GM12878 (cell line): ENCODE data around the gene SHMT1. TPM values are rescaled to one million over a fixed set of nuclear protein-coding genes. Genes with fewer than 3 reads are reported as not detected.

Source experiments
- ATAC-seq: fragments of 200-7000 bp; cut with Tn5 transposase; 3 replicates; pipeline ENCODE4 v1.9.1; 2020; ENCODE audit warnings: mild to moderate bottlenecking, moderate library complexity
- BruUV-seq: library from RNA; stranded (reverse); fragments of 400-500 nt; replicated peaks from 2 replicates; lab custom pipeline; 2021; lab: Mats Ljungman, UMichigan
- CTCF ChIA-PET: fragments of 300-600 bp; sonication (Branson Sonifier 250); formaldehyde crosslinking; extraction: SDS; loops from one replicate; lab custom pipeline; 2021; ENCODE audit warnings: inconsistent platforms; lab: Yijun Ruan, JAX
- POLR2A ChIA-PET: fragments of 350-600 bp; formaldehyde crosslinking; extraction: SDS; loops from one replicate; lab custom pipeline; 2021; ENCODE audit warnings: inconsistent platforms; lab: Charles Lee
- RAD21 ChIA-PET: fragments of 300-600 bp; sonication (Branson Sonifier 250); formaldehyde crosslinking; loops from one replicate; lab custom pipeline; 2023; ENCODE audit warnings: antibody characterized with exemption; ENCODE audit not compliant: unreplicated experiment; lab: Charles Lee
- SMC1A ChIA-PET: fragments of 300-600 bp; sonication (Branson Sonifier 250); formaldehyde crosslinking; loops from one replicate; lab custom pipeline; 2023; ENCODE audit not compliant: unreplicated experiment, uncharacterized antibody; lab: Charles Lee
- DNase-seq: peaks from one replicate; pipeline ENCODE4 v3.0.0-alpha.2; 2011; ENCODE audit warnings: low read depth, low spot score
- FAIRE-seq: peaks from 3 replicates; lab custom pipeline; 2011; peaks lifted over from hg19 to GRCh38; lab: Jason Lieb, UNC
- H2AFZ ChIP-seq: 2 replicates; pipeline ENCODE4 v1.6.0; 2011; ENCODE audit warnings: low read depth, low read length, control low read depth; ENCODE audit not compliant: control insufficient read depth
- H3K27ac ChIP-seq: 2 replicates; pipeline ENCODE4 v1.5.1; 2011; ENCODE audit warnings: control low read depth; ENCODE audit not compliant: control insufficient read depth, insufficient read depth
- H3K27me3 ChIP-seq, 2 experiments: replicated peaks in 1 of 2; 2 replicates each; pipeline versions ENCODE4 v1.6.0 to v1.6.1; 2011; ENCODE audit warnings: low read length in 1 of 2; ENCODE audit not compliant: control insufficient read depth in 2 of 2, insufficient read depth in 2 of 2
- H3K36me3 ChIP-seq, 2 experiments: 2 replicates each; pipeline ENCODE4 v1.5.1; 2011; ENCODE audit warnings: low read length in 1 of 2; ENCODE audit not compliant: control insufficient read depth in 2 of 2, insufficient read depth in 2 of 2
- H3K4me1 ChIP-seq: 2 replicates; pipeline ENCODE4 v1.6.1; 2011; ENCODE audit warnings: mild to moderate bottlenecking, low read length, moderate library complexity, mixed read lengths; ENCODE audit not compliant: control insufficient read depth, insufficient read depth
- H3K4me2 ChIP-seq: 2 replicates; pipeline ENCODE4 v1.6.0; 2011; ENCODE audit warnings: control low read depth; ENCODE audit not compliant: control insufficient read depth, insufficient read depth
- H3K4me3 ChIP-seq: fragments of 200-600 bp; sonication (generic); 2 replicates; pipeline ENCODE4 v1.5.1; 2016
- H3K79me2 ChIP-seq: 2 replicates; pipeline ENCODE4 v1.6.0; 2011; ENCODE audit warnings: low read length; ENCODE audit not compliant: control insufficient read depth, insufficient read depth
- H3K9ac ChIP-seq: 2 replicates; pipeline ENCODE4 v1.8.0; 2011; ENCODE audit warnings: low read length, control low read depth, mixed read lengths; ENCODE audit not compliant: control insufficient read depth, insufficient read depth
- H3K9me3 ChIP-seq: replicated peaks from 3 replicates; pipeline ENCODE4 v1.5.1; 2011; ENCODE audit warnings: mild to moderate bottlenecking, low read length; ENCODE audit not compliant: control insufficient read depth, insufficient read depth
- H4K20me1 ChIP-seq: 2 replicates; pipeline ENCODE4 v1.6.0; 2011; ENCODE audit not compliant: control insufficient read depth, insufficient read depth
- BACH1 ChIP-seq: fragments of 450-650 bp; IDR thresholded peaks from 2 replicates; pipeline ENCODE4 v1.6.1; 2017; ENCODE audit warnings: mild to moderate bottlenecking, borderline replicate concordance
- MTA3 ChIP-seq: IDR thresholded peaks from 2 replicates; pipeline ENCODE4 v1.6.1; 2012; ENCODE audit warnings: low read length, inconsistent platforms, borderline replicate concordance
- NR2C1 ChIP-seq: fragments of 450-650 bp; IDR thresholded peaks from 2 replicates; pipeline ENCODE4 v1.6.1; 2017; ENCODE audit warnings: antibody characterized with exemption, mild to moderate bottlenecking, moderate library complexity
- POLR2AphosphoS2 ChIP-seq: IDR thresholded peaks from 2 replicates; pipeline ENCODE4 v1.6.1; 2011; ENCODE audit warnings: low read depth, mild to moderate bottlenecking, low read length, improper control_type of control experiment, moderate library complexity
- RUNX3 ChIP-seq: IDR thresholded peaks from 2 replicates; pipeline ENCODE4 v1.6.1; 2012; ENCODE audit warnings: low read length, inconsistent platforms
- SMAD5 ChIP-seq: IDR thresholded peaks from 2 replicates; pipeline ENCODE4 v1.6.1; 2016; ENCODE audit warnings: antibody characterized with exemption, low read depth
- SPI1 ChIP-seq: IDR thresholded peaks from 2 replicates; pipeline ENCODE4 v1.6.1; 2011; ENCODE audit warnings: low read depth, mild to moderate bottlenecking, low read length, moderate library complexity, borderline replicate concordance; ENCODE audit not compliant: insufficient read depth
- USF2 ChIP-seq: IDR thresholded peaks from 2 replicates; pipeline ENCODE4 v1.6.1; 2011; ENCODE audit warnings: low read depth, low read length, improper control_type of control experiment, borderline replicate concordance
- YY1 ChIP-seq: IDR thresholded peaks from 2 replicates; pipeline ENCODE4 v1.6.1; 2011; ENCODE audit warnings: low read depth, mild to moderate bottlenecking, low read length
- WGBS: methylation state at CpG from one replicate; pipeline ENCODE4 v1.1.6; 2016; ENCODE audit warnings: low lambda C conversion rate; ENCODE audit not compliant: insufficient replicate concordance, insufficient coverage; ENCODE audit errors: missing lambda C conversion rate; 5-methylcytosine and 5-hydroxymethylcytosine counted together
- in situ Hi-C: fragments of 300-500 bp; cut with MboI; formaldehyde crosslinking; loops from 9 replicates; pipeline ENCODE4 v1.14.3; 2018; ENCODE audit warnings: mixed read lengths
- intact Hi-C: fragments of 100-400 bp; cut with micrococcal nuclease; formaldehyde crosslinking; loops from one replicate; pipeline ENCODE4 v1.14.2; 2022; ENCODE audit not compliant: unreplicated experiment
- polyA plus RNA-seq, 11 experiments: library from polyadenylated mRNA; depleted of rRNA in 4 of 11; unstranded in 6 of 11; stranded (reverse) in 5 of 11; fragments of >200 nt; fragmentation: Nextera tagmentation in 4 of 11; fragmentation: Illumina TruSeq in 1 of 11; extraction: Ambion mirVana in 4 of 11; extraction: Trizol in 1 of 11; gene quantifications; 1 replicate in 1 of 11; 2 replicates in 10 of 11; pipeline versions ENCODE4 v1.2.1 to v1.2.3, GENCODE V29; 2011 to 2016; ENCODE audit warnings: inconsistent platforms in 2 of 11, missing spikeins in 2 of 11, low read depth in 1 of 11
- total RNA-seq, 4 experiments: library from RNA; depleted of rRNA in 3 of 4; stranded (reverse); fragments of >200 nt in 3 of 4; fragmentation: Illumina TruSeq in 1 of 4; extraction: Trizol in 1 of 4; gene quantifications; 2 replicates each; pipeline versions ENCODE4 v1.2.1 to v1.2.3, GENCODE V29; 2013 to 2021

SHMT1 gene
- total and polyA plus RNA-seq, 10 of the 15 experiments (the other 5 are each of a cell fraction or from before 2014, with no cell fraction given): 5.2 to 60.1 (median 34.6) TPM

GRCh38 chr17:18331879-18332278 lies 31.5 kb downstream of the SHMT1 start:
- no TSS peak for BruUV-seq
- DNase-seq (no peak), FAIRE-seq (no peak), ATAC-seq (no peak)
- intact Hi-C loops: no loop called here
- ChIA-PET CTCF (no interaction called here), RAD21 (no interaction called here), POLR2A (no interaction called here), SMC1A (no interaction called here)
- no peak overlapping the region for H2AFZ ChIP-seq
- H3K27me3 ChIP-seq: no peaks in the 10 kb centered on the region
- no peak overlapping the region for H3K27ac ChIP-seq
- 91% methylated on average over 9 of the region's 9 CpGs for WGBS
- no peaks in the 10 kb centered on the region for H3K79me2 ChIP-seq
- in situ Hi-C loops: no loop called here
- peaks cover 4% of the 10 kb centered on the region; the same call in 1 of the 2 replicates for H3K4me1 ChIP-seq
- no peak overlapping the region for H3K4me3 ChIP-seq
- no peaks in the 10 kb centered on the region for H4K20me1 ChIP-seq
- H3K36me3 ChIP-seq: peaks cover 4 to 13% of the 10 kb centered on the region in 2 experiments
- H3K9ac ChIP-seq: no peak overlapping the region
- no peaks in the 10 kb centered on the region for H3K9me3 ChIP-seq
- no peak overlapping the region for H3K4me2 ChIP-seq
- no peak for TF ChIP-seq MTA3
- no peak for TF ChIP-seq POLR2AphosphoS2
- TF ChIP-seq SPI1: no peak
- no peak for TF ChIP-seq SMAD5
- TF ChIP-seq USF2: no peak
- TF ChIP-seq BACH1: no peak
- no peak for TF ChIP-seq RUNX3
- no peak for TF ChIP-seq YY1
- no peak for TF ChIP-seq NR2C1
